Psoas muscle (tissue), 8 donors: ENCODE data around the gene MAP7D1. TPM values are rescaled to one million over a fixed set of nuclear protein-coding genes. Genes with fewer than 3 reads are reported as not detected.

Experiments used
- ATAC-seq, 4 donors: fragments of 200-7000 bp; cut with Tn5 transposase; one replicate each; pipeline ENCODE4 v1.9.1; 2020; ENCODE audit warnings: moderate library complexity in 3 of 4, mild to moderate bottlenecking in 2 of 4
- DNase-seq, 2 donors: peaks; one replicate each; pipeline ENCODE4 v3.0.0-alpha.2; 2020
- H3K27ac ChIP-seq: fragments of 200-600 bp; one replicate; pipeline ENCODE4 v1.8.0; 2022
- H3K27me3 ChIP-seq, 3 donors: fragments of 200-600 bp in 1 of 3; one replicate each; pipeline versions ENCODE4 v1.6.1 to v1.8.0; 2013 to 2022; ENCODE audit warnings: low read length in 2 of 3, mild to moderate bottlenecking in 2 of 3, moderate library complexity in 1 of 3; ENCODE audit not compliant: insufficient read depth in 3 of 3
- H3K36me3 ChIP-seq, 2 donors: fragments of 200-600 bp in 1 of 2; one replicate each; pipeline versions ENCODE4 v1.6.1 to v1.8.0; 2013 to 2022; ENCODE audit warnings: low read depth in 1 of 2, mild to moderate bottlenecking in 1 of 2, moderate library complexity in 1 of 2; ENCODE audit not compliant: insufficient read depth in 1 of 2
- H3K4me1 ChIP-seq: fragments of 200-600 bp; one replicate; pipeline ENCODE4 v1.8.0; 2022
- H3K4me3 ChIP-seq: fragments of 200-600 bp; one replicate; pipeline ENCODE4 v1.8.0; 2022; ENCODE audit warnings: mild to moderate bottlenecking
- H3K9me3 ChIP-seq: fragments of 200-600 bp; one replicate; pipeline ENCODE4 v1.8.0; 2022
- WGBS, 3 donors: extraction: QIAGEN DNeasy Blood & Tissue Kit; methylation state at CpG; one replicate each; pipeline versions ENCODE4 v1.1.6 to v1.1.7; 2013; 5-methylcytosine and 5-hydroxymethylcytosine counted together
- intact Hi-C, 2 donors: fragments of 100-400 bp; cut with DNase I; formaldehyde crosslinking; loops; one replicate each; pipeline versions ENCODE4 v1.11.0 to v1.14.2; 2022
- polyA plus RNA-seq, 3 donors: library from polyadenylated mRNA; stranded (reverse); fragments of 200-250 nt; gene quantifications; one replicate each; pipeline ENCODE4 v1.2.3, GENCODE V29; 2013
- total RNA-seq, 4 donors: library from RNA; stranded (reverse); fragmentation: NEBNext Ultra II Directional in 2 of 4; extraction: Animal tissue kit (Norgen Biotek cat#: 25700) in 2 of 4; gene quantifications; one replicate each; pipeline versions ENCODE4 v1.2.1 to v1.2.4, GENCODE V29; 2021 to 2023
- TF ChIP-seq, protein P1 (sequence below): fragments of 200-600 bp; IDR thresholded peaks from one replicate; pipeline ENCODE4 v1.8.0; 2022; ENCODE audit warnings: antibody characterized with exemption
- donor health status: healthy with polysubstance abuse.
- donor health status: DM: no; HTN: no; CAD: no; lungs with moderate emphysema.
- donor health status: Bipolar disorder and iron deficiency.
- donor health status: healthy.
- donor health status: DM: yes; HTN: yes; CAD: no.
- donor health status: DM: no; HTN: no; CAD: no.
- donor health status: DM: no; HTN: no; CAD: no.
- donor health status: DM: yes; HTN: yes; CAD: no.

The MAP7D1 gene
- total and polyA plus RNA-seq, 7 donors, result 117 to 342 (median 212) TPM

DNA sequence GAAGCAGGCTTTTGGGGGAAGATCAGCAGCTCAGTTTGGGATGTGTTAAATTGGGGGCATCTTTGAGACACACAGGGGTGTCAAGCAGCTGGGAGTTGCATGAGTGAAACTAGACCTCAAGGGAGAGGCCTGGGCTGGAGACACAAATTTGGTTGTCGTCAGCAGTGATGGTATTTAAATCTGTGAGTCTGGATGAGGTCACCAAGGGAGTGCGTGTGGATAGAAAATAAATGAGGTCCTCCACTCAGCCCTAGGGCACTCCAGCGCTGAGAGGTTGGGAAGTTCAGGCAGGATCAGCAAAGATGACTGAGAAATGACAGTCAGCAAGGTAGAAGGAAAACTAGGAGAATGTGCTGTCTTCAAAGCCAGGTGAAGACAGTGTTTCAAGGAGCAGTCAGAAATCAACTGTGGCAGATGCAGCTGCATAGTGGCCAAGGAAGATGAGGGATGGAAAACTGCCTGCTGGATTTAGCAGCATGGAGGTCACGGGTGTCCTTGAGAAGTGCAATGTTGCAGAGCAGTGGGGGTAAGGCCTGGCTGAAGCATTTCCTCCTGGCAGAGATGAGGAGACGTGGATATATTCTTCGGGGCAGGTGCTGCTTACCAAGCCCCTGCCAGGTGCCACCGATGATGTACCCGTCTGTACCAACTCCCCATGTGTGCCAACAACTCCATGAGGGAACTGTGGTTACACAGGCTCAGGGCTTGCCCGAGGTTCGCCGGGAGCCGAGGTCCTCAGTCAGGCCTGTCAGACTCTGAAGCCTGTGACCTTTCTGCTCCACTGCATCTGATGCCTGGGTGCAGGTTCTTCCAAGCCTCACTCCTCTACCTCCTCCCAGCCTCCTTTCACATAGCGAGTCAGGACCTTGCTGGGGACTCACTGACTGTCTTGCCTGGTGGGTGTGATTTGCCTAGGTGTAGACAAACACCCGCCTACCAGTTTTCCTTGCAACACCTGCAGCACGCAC lies 11.3 kb downstream of the MAP7D1 start:
- Histone ChIP-seq H3K36me3 (peaks cover 0 to 19% of the 10 kb centered on the region in 2 donors), H3K9me3 (no peaks in the 10 kb centered on the region), H3K4me1 (peaks cover 78% of the 10 kb centered on the region), H3K4me3 (no peak overlapping the region), H3K27ac (peak overlapping the region; percentile 94), H3K27me3 (no peaks in the 10 kb centered on the region)
- TF ChIP-seq, protein P1, sequence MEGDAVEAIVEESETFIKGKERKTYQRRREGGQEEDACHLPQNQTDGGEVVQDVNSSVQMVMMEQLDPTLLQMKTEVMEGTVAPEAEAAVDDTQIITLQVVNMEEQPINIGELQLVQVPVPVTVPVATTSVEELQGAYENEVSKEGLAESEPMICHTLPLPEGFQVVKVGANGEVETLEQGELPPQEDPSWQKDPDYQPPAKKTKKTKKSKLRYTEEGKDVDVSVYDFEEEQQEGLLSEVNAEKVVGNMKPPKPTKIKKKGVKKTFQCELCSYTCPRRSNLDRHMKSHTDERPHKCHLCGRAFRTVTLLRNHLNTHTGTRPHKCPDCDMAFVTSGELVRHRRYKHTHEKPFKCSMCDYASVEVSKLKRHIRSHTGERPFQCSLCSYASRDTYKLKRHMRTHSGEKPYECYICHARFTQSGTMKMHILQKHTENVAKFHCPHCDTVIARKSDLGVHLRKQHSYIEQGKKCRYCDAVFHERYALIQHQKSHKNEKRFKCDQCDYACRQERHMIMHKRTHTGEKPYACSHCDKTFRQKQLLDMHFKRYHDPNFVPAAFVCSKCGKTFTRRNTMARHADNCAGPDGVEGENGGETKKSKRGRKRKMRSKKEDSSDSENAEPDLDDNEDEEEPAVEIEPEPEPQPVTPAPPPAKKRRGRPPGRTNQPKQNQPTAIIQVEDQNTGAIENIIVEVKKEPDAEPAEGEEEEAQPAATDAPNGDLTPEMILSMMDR, result no peak
- intact Hi-C loops, result loop anchor here in 1 of 2 donors (10.0 kb wide), 1 partner anchor 1858 kb away; no protein-coding TSS in a partner anchor
- ATAC-seq (peak; percentile 55 to 69 (median 62)), DNase-seq (peak in 1 of 2 donors; percentile 67)
- 34 to 55% (median 40%) methylated on average over 15 of the region's 15 CpGs for WGBS, 3 donors

DNA sequence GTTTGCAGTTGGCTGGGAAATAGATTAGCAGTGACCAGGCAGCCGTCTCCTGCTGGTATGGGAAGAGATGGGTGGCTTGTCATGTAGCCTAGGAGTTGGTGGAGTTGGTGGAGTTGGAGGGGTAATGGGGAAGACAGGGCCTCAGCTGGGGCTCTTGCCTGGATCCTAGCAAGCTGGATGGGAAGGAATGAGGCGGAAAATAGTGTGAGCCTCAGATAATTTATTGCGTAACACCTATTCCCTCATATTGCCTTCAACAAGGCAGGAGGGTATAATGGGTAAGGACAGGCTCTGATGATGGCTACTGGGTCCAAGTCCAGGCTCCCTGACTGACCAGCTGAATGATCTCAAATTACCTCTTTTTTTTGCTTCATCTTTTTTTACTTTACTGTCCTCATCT lies 12.6 kb downstream of the MAP7D1 start:
- H3K4me1 ChIP-seq, result peaks cover 80% of the 10 kb centered on the region
- H3K36me3 ChIP-seq, result peaks cover 0 to 32% of the 10 kb centered on the region in 2 donors
- peak overlapping the region; percentile 94 for H3K27ac ChIP-seq
- H3K27me3 ChIP-seq, result no peaks in the 10 kb centered on the region
- ATAC-seq (peak in 2 of 4 donors; percentile 4 to 40), DNase-seq (no peak)
- no peaks in the 10 kb centered on the region for H3K9me3 ChIP-seq
- no peak overlapping the region for H3K4me3 ChIP-seq
- intact Hi-C loops, result loop anchor here in 1 of 2 donors (10.0 kb wide), 1 partner anchor 1856 kb away; no protein-coding TSS in a partner anchor
- TF ChIP-seq, protein P1, result no peak
- WGBS, 3 donors, result 49 to 67% (median 51%) methylated on average over 3 of the region's 3 CpGs

DNA sequence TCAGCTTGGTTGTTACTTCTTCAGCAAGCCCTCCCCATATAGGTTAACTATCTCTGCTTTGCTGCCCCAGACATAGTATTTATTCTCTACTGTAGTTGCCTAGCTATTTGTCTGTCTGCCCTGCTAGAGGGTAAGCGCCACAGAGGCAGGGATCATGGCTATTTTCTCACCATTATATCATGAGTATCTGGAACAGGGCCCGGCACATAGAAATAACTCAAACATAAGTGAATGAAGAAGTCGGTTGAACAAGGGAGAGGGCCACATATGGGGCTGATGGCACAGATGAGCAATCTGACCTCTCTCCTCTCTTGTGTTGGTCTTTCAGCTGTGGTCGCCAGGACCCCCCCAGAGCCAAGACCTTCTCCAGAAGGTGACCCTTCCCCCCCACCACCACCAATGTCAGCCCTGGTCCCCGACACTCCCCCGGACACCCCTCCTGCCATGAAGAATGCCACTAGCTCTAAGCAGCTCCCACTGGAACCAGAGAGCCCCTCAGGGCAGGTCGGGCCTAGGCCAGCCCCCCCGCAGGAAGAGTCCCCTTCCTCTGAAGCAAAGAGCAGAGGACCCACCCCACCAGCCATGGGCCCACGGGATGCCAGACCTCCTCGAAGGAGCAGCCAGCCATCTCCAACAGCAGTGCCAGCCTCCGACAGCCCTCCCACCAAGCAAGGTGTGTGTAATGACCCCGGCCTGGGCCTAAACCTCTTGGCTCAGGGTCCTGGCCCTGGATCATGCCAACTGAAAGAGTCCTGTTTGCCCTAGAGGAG lies 14.9 kb downstream of the MAP7D1 start:
- 49 to 55% (median 53%) methylated on average over 10 to 12 of the region's 12 CpGs for WGBS, 3 donors
- Histone ChIP-seq H3K36me3 (peaks cover 0 to 55% of the 10 kb centered on the region in 2 donors), H3K4me3 (no peak overlapping the region), H3K27ac (peak overlapping the region; percentile 94), H3K27me3 (no peaks in the 10 kb centered on the region), H3K9me3 (no peaks in the 10 kb centered on the region), H3K4me1 (peaks cover 90% of the 10 kb centered on the region)
- ATAC-seq, result peak in 3 of 4 donors; percentile 41 to 56 (median 53)
- intact Hi-C loops, result no loop called here
- TF ChIP-seq, protein P1, result no peak
- no peak for DNase-seq

DNA sequence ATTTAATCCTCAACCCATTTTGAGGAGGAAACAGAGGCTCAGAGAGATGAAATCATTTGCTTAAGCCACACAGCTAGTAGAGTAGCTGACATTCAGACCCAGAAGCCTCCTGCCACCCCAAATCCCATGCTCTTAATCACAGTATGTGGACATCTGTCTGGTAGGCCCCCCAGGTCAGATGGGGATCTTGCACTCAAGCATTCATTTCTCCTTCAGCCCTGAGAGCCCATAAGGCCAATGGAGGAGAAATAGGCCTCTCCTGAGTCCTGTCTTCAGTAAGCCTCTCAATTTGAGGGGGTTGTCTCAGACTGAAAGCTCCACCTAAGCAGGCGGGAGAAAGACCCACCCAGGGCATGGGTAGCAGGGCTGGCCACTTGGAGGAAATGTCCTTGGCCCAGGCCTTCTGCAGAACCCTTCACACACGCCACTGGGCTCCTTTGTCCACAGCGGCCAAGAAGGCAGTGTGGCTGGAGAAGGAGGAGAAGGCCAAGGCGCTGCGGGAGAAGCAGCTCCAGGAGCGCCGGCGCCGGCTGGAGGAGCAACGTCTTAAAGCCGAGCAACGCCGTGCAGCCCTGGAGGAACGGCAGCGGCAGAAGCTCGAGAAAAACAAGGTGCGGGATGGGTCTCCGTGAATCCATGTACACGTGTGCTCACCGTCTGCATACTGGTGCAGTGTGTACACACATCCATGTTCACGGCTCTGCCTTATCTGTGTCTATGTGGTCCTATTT lies 16.2 kb downstream of the MAP7D1 start:
- Histone ChIP-seq H3K27ac (peak overlapping the region; percentile 94), H3K9me3 (no peaks in the 10 kb centered on the region), H3K4me1 (peaks cover 88% of the 10 kb centered on the region), H3K27me3 (no peaks in the 10 kb centered on the region), H3K4me3 (no peak overlapping the region), H3K36me3 (peaks cover 0 to 68% of the 10 kb centered on the region in 2 donors)
- TF ChIP-seq, protein P1, result no peak
- intact Hi-C loops, result no loop called here
- no peak for ATAC-seq
- 92 to 98% (median 95%) methylated on average over 21 of the region's 21 CpGs for WGBS, 3 donors
- DNase-seq, result no peak
